ENCODE results near the gene FLNC.

FLNC gene

GRCh38 chr7:128831994-128832879 lies 2.0 kb downstream of the FLNC start:
- DNase-seq (ENCODE audit: low read depth) = no peak

DNA sequence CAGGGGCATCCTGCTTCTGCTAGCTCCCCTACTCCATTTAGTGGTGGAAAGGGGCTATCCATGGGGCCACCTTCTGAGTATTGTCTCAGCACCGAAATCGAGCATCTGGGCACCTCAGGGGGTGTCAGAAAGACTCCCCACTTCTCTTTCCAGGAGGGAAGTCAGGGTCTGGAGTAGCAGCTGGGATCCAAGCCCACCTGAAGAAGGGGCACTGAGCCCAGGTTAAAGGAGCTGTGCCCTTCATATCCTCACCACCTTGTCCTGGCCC lies 2.6 kb downstream of the FLNC start:
- no peak for DNase-seq (ENCODE audit: low read depth)

- no peak for DNase-seq (ENCODE audit: low read depth)
These were observed 3.1 kb downstream of the FLNC start for GRCh38 chr7:128833148-128833945.

DNA sequence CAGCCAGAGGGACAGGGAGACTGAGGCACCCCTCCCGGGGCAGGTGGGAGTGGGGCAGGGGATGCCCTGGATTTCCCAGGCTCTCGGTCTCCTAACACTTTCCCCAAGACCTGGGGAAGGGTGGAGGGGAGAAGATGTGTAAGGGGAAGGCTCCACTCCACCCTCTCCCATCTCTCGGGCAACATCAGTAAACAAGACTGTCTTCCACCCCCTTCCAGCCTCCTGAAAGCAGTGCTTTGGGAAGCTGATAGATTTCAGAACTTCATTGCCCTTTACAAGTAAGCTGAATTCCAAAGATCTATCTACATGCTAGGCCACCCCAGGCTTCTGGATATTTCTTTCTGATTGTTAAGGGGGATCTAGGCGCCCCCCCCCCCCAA lies 3.7 kb downstream of the FLNC start:
- no peak for DNase-seq (ENCODE audit: low read depth)

GRCh38 chr7:128835231-128835751 lies 5.1 kb downstream of the FLNC start:
- DNase-seq (ENCODE audit: low read depth) = no peak

DNA sequence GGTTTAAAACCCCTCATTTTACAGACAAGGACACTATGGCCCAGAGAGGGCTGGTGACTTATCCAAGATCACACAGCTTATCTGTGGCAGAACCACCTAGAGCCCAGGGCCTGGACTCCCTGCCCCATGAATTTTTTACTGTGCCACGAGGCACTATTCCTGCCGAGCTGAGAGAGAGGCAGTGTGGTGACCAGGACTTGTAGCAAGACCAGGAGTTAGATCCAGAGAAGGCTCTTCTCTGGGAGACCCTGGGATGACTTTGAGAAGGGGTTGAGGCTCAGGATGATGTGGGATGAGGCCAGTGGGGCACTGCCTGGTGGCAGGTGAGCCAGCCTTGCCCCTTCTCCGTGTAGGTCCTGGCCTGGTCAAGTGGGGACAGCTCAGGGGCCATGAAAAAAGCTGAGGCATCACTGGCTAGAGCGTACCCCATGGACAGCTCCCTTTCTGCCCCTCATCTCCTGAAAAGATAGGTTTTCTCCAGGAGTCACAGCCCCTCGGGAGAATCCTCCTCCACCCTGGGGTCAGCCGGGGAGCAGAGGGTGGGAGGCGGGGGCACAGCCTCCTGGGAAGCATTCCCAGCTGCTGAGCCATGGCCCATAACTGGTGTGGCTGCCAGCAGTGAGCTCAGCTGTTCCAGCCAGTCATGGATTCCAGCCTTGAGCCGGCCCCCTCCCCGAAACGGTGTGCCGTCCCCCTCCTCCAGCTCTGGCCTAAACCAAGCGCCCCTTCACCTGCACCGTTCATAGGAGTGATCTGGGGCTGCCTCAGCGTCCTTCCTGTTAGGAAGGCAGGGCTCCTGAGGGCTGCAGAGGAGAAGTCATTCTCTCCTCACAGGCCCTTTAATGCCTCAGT lies 5.8 kb downstream of the FLNC start:
- DNase-seq (ENCODE audit: low read depth) = no peak

DNA sequence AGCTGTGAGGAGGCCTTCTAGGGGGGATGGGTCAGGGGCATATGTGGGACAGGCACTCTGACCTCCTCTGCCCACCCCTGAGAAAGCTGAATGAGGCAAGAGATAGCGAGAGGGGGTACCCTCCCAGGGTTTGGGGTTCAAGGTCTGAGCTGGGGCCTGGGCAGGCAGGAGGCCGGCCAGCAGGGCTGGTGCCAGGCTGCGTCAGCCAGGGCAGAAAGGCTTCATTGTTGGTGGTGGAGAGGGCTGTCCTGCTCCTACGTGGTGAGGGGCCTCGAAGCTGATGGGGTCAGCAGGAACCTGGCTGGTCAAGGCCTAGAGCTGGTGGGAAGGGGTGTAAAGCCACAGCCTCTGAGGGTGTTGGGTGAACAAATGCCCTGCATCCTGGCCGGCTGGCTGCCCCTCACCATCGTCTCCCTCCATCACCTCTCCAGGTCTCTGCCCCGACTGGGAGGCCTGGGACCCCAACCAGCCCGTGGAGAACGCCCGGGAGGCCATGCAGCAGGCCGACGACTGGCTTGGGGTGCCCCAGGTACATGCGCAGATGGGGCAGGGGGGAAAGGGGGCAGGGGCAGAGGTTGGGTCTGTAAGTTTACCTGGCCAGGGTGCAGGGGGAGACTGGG lies 6.6 kb downstream of the FLNC start:
- no peak for DNase-seq (ENCODE audit: low read depth)

GRCh38 chr7:128837521-128837921 lies 7.3 kb downstream of the FLNC start:
- DNase-seq (ENCODE audit: low read depth) = no peak

GRCh38 chr7:128838109-128838779 lies 8.0 kb downstream of the FLNC start:
- no peak for DNase-seq (ENCODE audit: low read depth)

GRCh38 chr7:128838981-128839731 lies 8.9 kb downstream of the FLNC start:
- no peak for DNase-seq (ENCODE audit: low read depth)

DNA sequence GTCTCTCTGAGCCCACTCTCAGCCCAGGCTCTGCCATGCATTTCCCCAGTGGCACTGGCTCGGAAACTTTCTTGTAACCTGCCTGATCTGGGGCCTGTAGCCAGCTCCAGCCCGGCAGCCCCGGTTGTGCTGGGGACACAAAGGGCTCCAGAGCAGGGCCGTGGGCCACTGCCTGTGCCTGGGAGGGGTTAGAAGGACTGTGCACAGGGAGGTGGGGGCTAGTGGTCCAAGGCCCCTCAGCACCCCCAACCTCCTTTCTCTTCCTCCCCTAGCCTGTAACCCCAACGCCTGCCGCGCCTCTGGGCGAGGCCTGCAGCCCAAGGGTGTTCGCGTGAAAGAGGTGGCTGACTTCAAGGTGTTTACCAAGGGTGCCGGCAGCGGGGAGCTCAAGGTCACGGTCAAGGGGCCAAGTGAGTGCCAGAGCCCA lies 9.6 kb downstream of the FLNC start:
- no peak for DNase-seq (ENCODE audit: low read depth)

DNA sequence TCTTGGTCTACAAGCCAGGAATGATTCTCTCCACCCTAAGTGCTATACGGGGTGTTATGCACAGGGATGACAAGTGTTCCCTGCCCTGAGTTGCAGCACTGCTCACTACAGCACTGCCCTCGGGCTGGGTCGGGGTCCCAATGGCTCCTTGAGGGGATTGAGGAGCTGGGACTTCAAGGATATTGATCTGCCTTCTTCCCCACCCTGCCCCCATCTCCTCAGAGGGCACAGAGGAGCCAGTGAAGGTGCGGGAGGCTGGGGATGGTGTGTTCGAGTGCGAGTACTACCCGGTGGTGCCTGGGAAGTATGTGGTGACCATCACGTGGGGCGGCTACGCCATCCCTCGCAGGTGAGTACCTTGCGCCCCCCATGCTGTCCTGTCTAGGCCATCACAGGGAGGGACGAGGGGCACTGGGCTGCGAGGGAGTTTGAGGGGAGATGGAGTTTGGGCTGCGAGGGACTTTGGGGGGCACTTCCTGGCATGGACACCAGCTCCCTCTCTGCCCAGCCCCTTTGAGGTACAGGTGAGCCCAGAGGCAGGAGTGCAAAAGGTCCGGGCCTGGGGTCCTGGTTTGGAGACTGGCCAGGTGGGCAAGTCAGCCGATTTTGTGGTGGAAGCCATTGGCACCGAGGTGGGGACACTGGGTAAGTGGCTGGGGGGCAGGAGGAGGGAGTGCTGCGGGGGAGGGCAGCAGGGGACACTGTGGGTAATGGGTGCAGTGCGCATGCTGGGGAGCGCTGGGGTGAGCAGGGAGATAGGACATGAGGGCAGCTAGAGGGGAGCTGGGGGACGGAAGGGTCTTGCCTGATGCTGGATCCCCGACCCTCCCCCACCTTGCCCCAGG lies 10.3 kb downstream of the FLNC start:
- no peak for DNase-seq (ENCODE audit: low read depth)

- DNase-seq (ENCODE audit: low read depth) = no peak
These were observed 11.0 kb downstream of the FLNC start for GRCh38 chr7:128841171-128841690.

DNA sequence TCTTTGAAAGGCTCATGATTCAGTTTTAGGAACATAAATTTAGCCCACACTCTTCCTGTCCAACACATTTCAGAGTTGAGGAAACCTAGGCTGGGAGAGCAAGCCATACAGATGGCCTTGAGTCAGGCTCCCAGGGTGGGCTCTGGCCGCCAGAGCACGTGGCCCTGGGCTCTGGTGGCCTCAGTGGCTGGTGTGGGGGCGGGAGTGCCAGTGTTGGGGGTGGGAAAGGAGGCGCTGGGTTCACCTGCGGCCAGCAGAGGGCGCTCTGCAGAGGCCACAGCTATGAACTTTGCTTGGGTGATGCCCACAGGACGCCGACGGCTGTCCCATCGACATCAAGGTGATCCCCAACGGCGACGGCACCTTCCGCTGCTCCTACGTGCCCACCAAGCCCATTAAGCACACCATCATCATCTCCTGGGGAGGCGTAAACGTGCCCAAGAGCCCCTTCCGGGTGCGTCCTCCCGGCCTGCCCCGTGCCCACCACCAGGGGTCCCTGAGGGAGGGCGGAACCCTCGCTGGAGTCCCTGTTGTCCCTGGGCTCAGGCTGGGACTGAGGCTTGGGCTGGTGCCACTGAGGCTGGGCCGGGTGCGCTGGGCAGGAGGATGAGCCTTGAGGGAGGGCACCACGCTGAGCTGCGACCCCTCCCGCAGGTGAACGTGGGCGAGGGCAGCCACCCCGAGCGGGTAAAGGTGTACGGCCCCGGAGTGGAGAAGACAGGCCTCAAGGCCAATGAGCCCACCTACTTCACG lies 11.9 kb downstream of the FLNC start:
- DNase-seq (ENCODE audit: low read depth) = no peak

- no peak for DNase-seq (ENCODE audit: low read depth)
These were observed 12.8 kb downstream of the FLNC start for GRCh38 chr7:128842674-128843641.

GRCh38 chr7:128843938-128844621 lies 13.9 kb downstream of the FLNC start:
- no peak for DNase-seq (ENCODE audit: low read depth)

All from HS-27A (cell line).